H9 (cell line): ENCODE results near the gene VAV1. TPM values are rescaled to one million over a fixed set of nuclear protein-coding genes. Genes with fewer than 3 reads are reported as not detected.

ENCODE experiments used
- DNase-seq: peaks from one replicate; pipeline ENCODE4 v3.0.0-alpha.2; 2017
- H2AFZ ChIP-seq: one replicate; pipeline ENCODE4 v1.6.1; 2013; ENCODE audit warnings: mild to moderate bottlenecking, low read length, control low read depth, moderate library complexity
- H2AK5ac ChIP-seq: 2 replicates; pipeline ENCODE4 v1.6.1; 2013; ENCODE audit warnings: low read length, control low read depth, mixed read lengths; ENCODE audit not compliant: insufficient read length
- H2BK120ac ChIP-seq: one replicate; pipeline ENCODE4 v1.6.1; 2013; ENCODE audit warnings: low read depth, mild to moderate bottlenecking, low read length, control low read depth, inconsistent platforms; ENCODE audit not compliant: poor library complexity, severe bottlenecking
- H2BK12ac ChIP-seq: 2 replicates; pipeline ENCODE4 v1.6.1; 2013; ENCODE audit warnings: low read length, control low read depth, mixed read lengths, low read depth; ENCODE audit not compliant: insufficient read length
- H2BK15ac ChIP-seq: 2 replicates; pipeline ENCODE4 v1.6.1; 2013; ENCODE audit warnings: low read depth, low read length, control low read depth
- H2BK20ac ChIP-seq: one replicate; pipeline ENCODE4 v1.6.1; 2013; ENCODE audit warnings: low read depth, mild to moderate bottlenecking, low read length, control low read depth, inconsistent platforms; ENCODE audit not compliant: poor library complexity, severe bottlenecking
- H2BK5ac ChIP-seq: 2 replicates; pipeline ENCODE4 v1.6.1; 2013; ENCODE audit warnings: low read length, control low read depth, mixed read lengths; ENCODE audit not compliant: insufficient read length
- H3K14ac ChIP-seq: 2 replicates; pipeline ENCODE4 v1.6.1; 2013; ENCODE audit warnings: low read length, control low read depth; ENCODE audit not compliant: insufficient read depth
- H3K18ac ChIP-seq: 2 replicates; pipeline ENCODE4 v1.6.1; 2013; ENCODE audit warnings: low read depth, mild to moderate bottlenecking, mixed read lengths, low read length, control low read depth; ENCODE audit not compliant: insufficient read length
- H3K23ac ChIP-seq: 2 replicates; pipeline ENCODE4 v1.6.1; 2013; ENCODE audit warnings: low read length, control low read depth, mixed read lengths, low read depth; ENCODE audit not compliant: insufficient read length
- H3K23me2 ChIP-seq: 2 replicates; pipeline ENCODE4 v1.6.1; 2013; ENCODE audit warnings: low read depth, mild to moderate bottlenecking, mixed read lengths, low read length, control low read depth; ENCODE audit not compliant: insufficient read length, poor library complexity, severe bottlenecking
- H3K27ac ChIP-seq: 2 replicates; pipeline ENCODE4 v1.5.1; 2013; ENCODE audit warnings: low read length, control low read depth, mixed read lengths, low read depth; ENCODE audit not compliant: insufficient read length
- H3K27me3 ChIP-seq: 2 replicates; pipeline ENCODE4 v1.6.1; 2013; ENCODE audit warnings: low read length, control low read depth, inconsistent platforms; ENCODE audit not compliant: insufficient read depth
- H3K4ac ChIP-seq: 2 replicates; pipeline ENCODE4 v1.6.1; 2013; ENCODE audit warnings: low read depth, mild to moderate bottlenecking, control low read depth, inconsistent platforms, low read length, moderate library complexity
- H3K4me1 ChIP-seq: 2 replicates; pipeline ENCODE4 v1.6.1; 2013; ENCODE audit warnings: low read length, control low read depth, inconsistent platforms; ENCODE audit not compliant: insufficient read depth
- H3K4me2 ChIP-seq: 2 replicates; pipeline ENCODE4 v1.6.1; 2013; ENCODE audit warnings: low read length, control low read depth, mixed read lengths; ENCODE audit not compliant: insufficient read length, insufficient read depth
- H3K56ac ChIP-seq: 2 replicates; pipeline ENCODE4 v1.6.1; 2013; ENCODE audit warnings: low read depth, mild to moderate bottlenecking, mixed read lengths, low read length, control low read depth; ENCODE audit not compliant: insufficient read length
- H3K79me1 ChIP-seq: 2 replicates; pipeline ENCODE4 v1.6.1; 2013; ENCODE audit warnings: low read depth, mild to moderate bottlenecking, moderate library complexity, low read length, control low read depth, inconsistent platforms; ENCODE audit not compliant: insufficient read depth, poor library complexity, severe bottlenecking
- H3K79me2 ChIP-seq: 2 replicates; pipeline ENCODE4 v1.6.1; 2013; ENCODE audit warnings: low read length, control low read depth, inconsistent platforms; ENCODE audit not compliant: insufficient read depth
- H3K9ac ChIP-seq: 2 replicates; pipeline ENCODE4 v1.6.1; 2013; ENCODE audit warnings: low read length, control low read depth, mixed read lengths; ENCODE audit not compliant: insufficient read length; ENCODE audit errors: extremely low read depth
- H3K9me3 ChIP-seq: one replicate; pipeline ENCODE4 v1.6.1; 2013; ENCODE audit warnings: low read depth, low read length, inconsistent platforms; ENCODE audit not compliant: control insufficient read depth
- H3T11ph ChIP-seq: one replicate; pipeline ENCODE4 v1.6.1; 2013; ENCODE audit warnings: mild to moderate bottlenecking, low read length, control low read depth, inconsistent platforms
- H4K20me1 ChIP-seq: one replicate; pipeline ENCODE4 v1.6.1; 2013; ENCODE audit not compliant: control insufficient read depth, insufficient read length, insufficient read depth
- H4K5ac ChIP-seq: 2 replicates; pipeline ENCODE4 v1.6.1; 2013; ENCODE audit warnings: low read depth, mild to moderate bottlenecking, mixed read lengths, low read length, control low read depth; ENCODE audit not compliant: insufficient read length
- H4K8ac ChIP-seq: replicated peaks from 2 replicates; pipeline ENCODE4 v1.6.1; 2013; ENCODE audit warnings: low read length, control low read depth, mixed read lengths, low read depth; ENCODE audit not compliant: insufficient read length
- H4K91ac ChIP-seq: 2 replicates; pipeline ENCODE4 v1.6.1; 2013; ENCODE audit warnings: low read depth, mild to moderate bottlenecking, moderate library complexity, mixed read lengths, low read length, control low read depth; ENCODE audit not compliant: insufficient read length
- H3K27ac Mint-ChIP-seq, 3 experiments: 2 replicates in 2 of 3; 3 replicates in 1 of 3; pipeline ENCODE4 v1.8.0; 2020 to 2021; ENCODE audit warnings: mixed read lengths in 3 of 3, mild to moderate bottlenecking in 1 of 3, moderate library complexity in 1 of 3
- H3K27me3 Mint-ChIP-seq: 2 replicates; pipeline ENCODE4 v1.8.0; 2021; ENCODE audit warnings: low read depth, mild to moderate bottlenecking, moderate library complexity, mixed read lengths
- H3K36me3 Mint-ChIP-seq, 3 experiments: 2 replicates in 2 of 3; 3 replicates in 1 of 3; pipeline ENCODE4 v1.8.0; 2020 to 2021; ENCODE audit warnings: low read depth in 3 of 3, mixed read lengths in 3 of 3; ENCODE audit not compliant: insufficient read depth in 1 of 3
- H3K4me1 Mint-ChIP-seq, 2 experiments: 2 replicates each; pipeline ENCODE4 v1.8.0; 2020; ENCODE audit warnings: mixed read lengths in 2 of 2
- H3K4me3 Mint-ChIP-seq, 2 experiments: 2 replicates in 1 of 2; 3 replicates in 1 of 2; pipeline ENCODE4 v1.8.0; 2020 to 2021; ENCODE audit warnings: mild to moderate bottlenecking in 2 of 2, mixed read lengths in 2 of 2, moderate library complexity in 1 of 2
- H3K9me3 Mint-ChIP-seq, 2 experiments: 2 replicates in 1 of 2; 3 replicates in 1 of 2; pipeline ENCODE4 v1.8.0; 2020; ENCODE audit warnings: mild to moderate bottlenecking in 2 of 2, mixed read lengths in 2 of 2, moderate library complexity in 1 of 2
- WGBS: extraction: QIAGEN DNeasy Blood & Tissue Kit; methylation state at CpG from one replicate; pipeline ENCODE4 v1.1.7; 2013; ENCODE audit warnings: missing lambda C conversion rate, low lambda C conversion rate, mixed read lengths; ENCODE audit not compliant: insufficient read length; ENCODE audit errors: extremely low coverage; 5-methylcytosine and 5-hydroxymethylcytosine counted together
- total RNA-seq: library from RNA; stranded (reverse); gene quantifications from 2 replicates; pipeline ENCODE4 v1.2.1, GENCODE V29; 2021
- TF ChIP-seq, protein P1 (sequence below): fragments of 200-600 bp; sonication (generic); conservative IDR thresholded peaks from 3 replicates; pipeline ENCODE4 v1.8.0; 2021; ENCODE audit warnings: antibody characterized with exemption, mild to moderate bottlenecking

VAV1 gene
- total RNA-seq, 1 experiment from 2014 or later, result 0.90 TPM

DNA sequence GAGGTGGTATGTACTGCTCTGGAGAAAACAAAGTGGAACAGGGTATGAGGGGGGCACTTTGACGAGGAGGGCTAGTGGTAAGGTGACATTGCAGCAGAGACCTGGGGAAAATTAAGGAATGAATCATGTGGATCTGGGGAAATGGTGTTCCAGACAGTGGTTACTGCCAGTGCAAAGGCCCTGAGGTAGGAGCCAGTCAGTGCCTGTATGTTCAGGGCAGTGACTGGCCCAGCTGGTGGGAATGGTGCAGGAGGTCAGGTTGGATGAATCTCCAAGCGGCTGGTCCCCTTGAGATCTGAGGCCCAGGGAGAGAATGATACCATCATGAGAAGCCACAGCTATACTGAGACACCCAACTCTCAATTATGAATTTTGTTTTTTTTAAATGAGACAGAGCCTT, 4.9 kb downstream of the VAV1 start:
- no peak overlapping the region for H2AK5ac ChIP-seq
- no peaks in the 10 kb centered on the region for H3K79me2 ChIP-seq
- H3K27me3 ChIP-seq, result no peaks in the 10 kb centered on the region
- no peaks in the 10 kb centered on the region for H3K79me1 ChIP-seq
- no peak overlapping the region for H3K9ac ChIP-seq
- DNase-seq, result no peak
- H3K4ac ChIP-seq, result no peak overlapping the region
- H3K9me3 ChIP-seq, result no peaks in the 10 kb centered on the region
- Mint-ChIP-seq H3K9me3 (peaks cover 3 to 40% of the 10 kb centered on the region in 2 experiments; a peak in 4 of 5 replicates), H3K36me3 (no peaks in the 10 kb centered on the region), H3K4me3 (no peak overlapping the region; a peak in 1 of 5 replicates), H3K4me1 (peaks cover 4% of the 10 kb centered on the region in 2 experiments; a peak in 2 of 4 replicates), H3K27me3 (peaks cover 6% of the 10 kb centered on the region), H3K27ac (no peak overlapping the region)
- no peak overlapping the region for H3T11ph ChIP-seq
- no peak overlapping the region for H2BK15ac ChIP-seq
- H4K5ac ChIP-seq, result no peak overlapping the region
- H2BK120ac ChIP-seq, result no peak overlapping the region
- H3K18ac ChIP-seq, result no peak overlapping the region
- H3K23ac ChIP-seq, result no peak overlapping the region
- H4K20me1 ChIP-seq, result no peaks in the 10 kb centered on the region
- no peak overlapping the region for H4K8ac ChIP-seq
- H2AFZ ChIP-seq, result no peak overlapping the region
- no peaks in the 10 kb centered on the region for H3K23me2 ChIP-seq
- no peak overlapping the region for H3K4me2 ChIP-seq
- H2BK5ac ChIP-seq, result no peak overlapping the region
- H3K56ac ChIP-seq, result no peak overlapping the region
- H3K4me1 ChIP-seq, result no peaks in the 10 kb centered on the region
- H2BK12ac ChIP-seq, result no peak overlapping the region
- no peak overlapping the region for H2BK20ac ChIP-seq
- no peak overlapping the region for H4K91ac ChIP-seq
- WGBS, result no CpG with 5 or more reads among the region's 2 CpGs
- H3K14ac ChIP-seq, result no peak overlapping the region
- TF ChIP-seq, protein P1, sequence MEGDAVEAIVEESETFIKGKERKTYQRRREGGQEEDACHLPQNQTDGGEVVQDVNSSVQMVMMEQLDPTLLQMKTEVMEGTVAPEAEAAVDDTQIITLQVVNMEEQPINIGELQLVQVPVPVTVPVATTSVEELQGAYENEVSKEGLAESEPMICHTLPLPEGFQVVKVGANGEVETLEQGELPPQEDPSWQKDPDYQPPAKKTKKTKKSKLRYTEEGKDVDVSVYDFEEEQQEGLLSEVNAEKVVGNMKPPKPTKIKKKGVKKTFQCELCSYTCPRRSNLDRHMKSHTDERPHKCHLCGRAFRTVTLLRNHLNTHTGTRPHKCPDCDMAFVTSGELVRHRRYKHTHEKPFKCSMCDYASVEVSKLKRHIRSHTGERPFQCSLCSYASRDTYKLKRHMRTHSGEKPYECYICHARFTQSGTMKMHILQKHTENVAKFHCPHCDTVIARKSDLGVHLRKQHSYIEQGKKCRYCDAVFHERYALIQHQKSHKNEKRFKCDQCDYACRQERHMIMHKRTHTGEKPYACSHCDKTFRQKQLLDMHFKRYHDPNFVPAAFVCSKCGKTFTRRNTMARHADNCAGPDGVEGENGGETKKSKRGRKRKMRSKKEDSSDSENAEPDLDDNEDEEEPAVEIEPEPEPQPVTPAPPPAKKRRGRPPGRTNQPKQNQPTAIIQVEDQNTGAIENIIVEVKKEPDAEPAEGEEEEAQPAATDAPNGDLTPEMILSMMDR, result no peak
- H3K27ac ChIP-seq, result no peak overlapping the region
